OCI-LY1 (cell line): Measurements from ENCODE around the gene MCTP1.

Experiments used
- H2AFZ ChIP-seq: fragments of 200-600 bp; sonication (generic), shearing (Covaris generic); 2 replicates; pipeline ENCODE4 v1.6.0; 2014; ENCODE audit warnings: antibody characterized with exemption, mild to moderate bottlenecking, low read length
- H3F3A ChIP-seq: fragments of 200-600 bp; sonication (generic), shearing (Covaris generic); 2 replicates; pipeline ENCODE4 v1.6.0; 2014; ENCODE audit warnings: mild to moderate bottlenecking, antibody characterized with exemption, low read length, moderate library complexity; ENCODE audit not compliant: insufficient read depth
- H3K27ac ChIP-seq: fragments of 200-600 bp; sonication (generic); 2 replicates; pipeline ENCODE4 v1.5.1; 2014; ENCODE audit warnings: low read length, mixed run types, mild to moderate bottlenecking, low read depth; ENCODE audit not compliant: poor library complexity, severe bottlenecking
- H3K27me3 ChIP-seq: fragments of 200-600 bp; sonication (generic); 2 replicates; pipeline ENCODE4 v1.6.0; 2014; ENCODE audit warnings: antibody characterized with exemption, mild to moderate bottlenecking, low read length, moderate library complexity; ENCODE audit not compliant: insufficient read depth
- H3K36me3 ChIP-seq: fragments of 200-600 bp; sonication (generic); 2 replicates; pipeline ENCODE4 v1.6.1; 2014; ENCODE audit warnings: mild to moderate bottlenecking, antibody characterized with exemption, low read length, moderate library complexity, mixed read lengths; ENCODE audit not compliant: insufficient read depth
- H3K4me1 ChIP-seq: fragments of 200-600 bp; sonication (generic); 2 replicates; pipeline ENCODE4 v1.5.1; 2014; ENCODE audit warnings: mild to moderate bottlenecking, low read length, moderate library complexity; ENCODE audit not compliant: insufficient read depth, severe bottlenecking
- H3K4me2 ChIP-seq: fragments of 200-600 bp; sonication (generic), shearing (Covaris generic); 2 replicates; pipeline ENCODE4 v1.6.1; 2014; ENCODE audit warnings: low read length
- H3K4me3 ChIP-seq: fragments of 200-600 bp; sonication (generic); 2 replicates; pipeline ENCODE4 v1.5.1; 2014; ENCODE audit warnings: low read length, low read depth, mild to moderate bottlenecking, mixed read lengths; ENCODE audit not compliant: poor library complexity, severe bottlenecking
- H3K79me2 ChIP-seq: fragments of 200-600 bp; shearing (Covaris generic); 2 replicates; pipeline ENCODE4 v1.6.1; 2016; ENCODE audit warnings: mixed run types, low read length, mixed read lengths; ENCODE audit not compliant: insufficient read depth
- H3K9ac ChIP-seq: fragments of 200-600 bp; sonication (generic), shearing (Covaris generic); 2 replicates; pipeline ENCODE4 v1.6.1; 2014; ENCODE audit warnings: mild to moderate bottlenecking, low read length, mixed read lengths
- H3K9me2 ChIP-seq: fragments of 200-600 bp; sonication (generic), shearing (Covaris generic); 2 replicates; pipeline ENCODE4 v1.6.1; 2014; ENCODE audit warnings: low read depth, mild to moderate bottlenecking, low read length, mixed read lengths
- H3K9me3 ChIP-seq: fragments of 200-600 bp; shearing (Covaris generic); 2 replicates; pipeline ENCODE4 v1.6.1; 2014; ENCODE audit warnings: low read length, mixed read lengths
- H4K20me1 ChIP-seq: fragments of 200-600 bp; sonication (generic), shearing (Covaris generic); 2 replicates; pipeline ENCODE4 v1.6.0; 2016; ENCODE audit warnings: mild to moderate bottlenecking, low read length; ENCODE audit not compliant: insufficient read depth
- EZH2 ChIP-seq: fragments of 200-600 bp; sonication (generic), shearing (Covaris generic); IDR thresholded peaks from 2 replicates; pipeline ENCODE4 v1.8.0; 2017; ENCODE audit warnings: borderline replicate concordance, mixed run types, mild to moderate bottlenecking, antibody characterized with exemption, low read length, moderate library complexity, mixed read lengths
- TF ChIP-seq, protein P1 (sequence below): fragments of 200-600 bp; sonication (generic), shearing (Covaris generic); IDR thresholded peaks from 2 replicates; pipeline ENCODE4 v1.5.1; 2017; ENCODE audit warnings: mild to moderate bottlenecking, antibody characterized with exemption, low read length, moderate library complexity, mixed read lengths

MCTP1 gene

GRCh38 chr5:94694671-94695070 lies 590.2 kb downstream of the MCTP1 start:
- Histone ChIP-seq H3K27ac (no peak overlapping the region), H3K4me1 (peaks cover 11% of the 10 kb centered on the region), H3F3A (no peaks in the 10 kb centered on the region), H3K4me2 (no peak overlapping the region), H3K9me3 (no peaks in the 10 kb centered on the region), H3K79me2 (no peaks in the 10 kb centered on the region), H3K9me2 (no peaks in the 10 kb centered on the region), H3K36me3 (peaks cover 38% of the 10 kb centered on the region; the same call in 1 of the 2 replicates), H4K20me1 (no peaks in the 10 kb centered on the region), H3K9ac (no peak overlapping the region), H2AFZ (no peak overlapping the region), H3K27me3 (no peaks in the 10 kb centered on the region), H3K4me3 (no peak overlapping the region)
- TF ChIP-seq, protein P1, sequence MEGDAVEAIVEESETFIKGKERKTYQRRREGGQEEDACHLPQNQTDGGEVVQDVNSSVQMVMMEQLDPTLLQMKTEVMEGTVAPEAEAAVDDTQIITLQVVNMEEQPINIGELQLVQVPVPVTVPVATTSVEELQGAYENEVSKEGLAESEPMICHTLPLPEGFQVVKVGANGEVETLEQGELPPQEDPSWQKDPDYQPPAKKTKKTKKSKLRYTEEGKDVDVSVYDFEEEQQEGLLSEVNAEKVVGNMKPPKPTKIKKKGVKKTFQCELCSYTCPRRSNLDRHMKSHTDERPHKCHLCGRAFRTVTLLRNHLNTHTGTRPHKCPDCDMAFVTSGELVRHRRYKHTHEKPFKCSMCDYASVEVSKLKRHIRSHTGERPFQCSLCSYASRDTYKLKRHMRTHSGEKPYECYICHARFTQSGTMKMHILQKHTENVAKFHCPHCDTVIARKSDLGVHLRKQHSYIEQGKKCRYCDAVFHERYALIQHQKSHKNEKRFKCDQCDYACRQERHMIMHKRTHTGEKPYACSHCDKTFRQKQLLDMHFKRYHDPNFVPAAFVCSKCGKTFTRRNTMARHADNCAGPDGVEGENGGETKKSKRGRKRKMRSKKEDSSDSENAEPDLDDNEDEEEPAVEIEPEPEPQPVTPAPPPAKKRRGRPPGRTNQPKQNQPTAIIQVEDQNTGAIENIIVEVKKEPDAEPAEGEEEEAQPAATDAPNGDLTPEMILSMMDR, result no peak
- no peak for TF ChIP-seq EZH2

DNA sequence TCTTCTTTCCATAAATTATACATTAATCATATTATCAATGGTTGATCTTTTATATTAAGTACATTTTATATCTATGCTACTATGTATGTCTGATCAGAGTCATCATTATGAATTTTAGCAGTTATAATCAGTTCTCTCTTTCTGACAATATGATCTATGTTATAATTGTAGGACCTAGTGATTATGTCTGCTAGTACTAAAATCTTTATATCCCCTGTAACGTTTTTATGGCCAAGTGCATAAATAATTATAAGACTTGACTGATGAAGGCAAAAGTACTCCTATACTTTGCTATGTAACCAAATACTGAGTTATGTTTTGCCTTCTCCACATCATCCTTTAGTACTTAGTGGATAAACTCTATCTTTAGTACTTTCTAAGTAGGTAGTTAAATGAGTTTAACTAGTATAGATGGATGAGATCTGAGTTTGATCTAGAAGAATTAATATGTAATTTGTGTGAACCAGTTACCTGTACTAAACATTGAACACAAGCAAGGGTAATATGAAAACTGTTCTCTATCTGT lies 591.0 kb downstream of the MCTP1 start:
- H3K36me3 ChIP-seq, result peaks cover 41% of the 10 kb centered on the region; the same call in 1 of the 2 replicates
- H3K9me3 ChIP-seq, result no peaks in the 10 kb centered on the region
- no peak overlapping the region for H2AFZ ChIP-seq
- no peaks in the 10 kb centered on the region for H3K9me2 ChIP-seq
- H3K4me2 ChIP-seq, result no peak overlapping the region
- no peak overlapping the region for H3K27ac ChIP-seq
- peaks cover 11% of the 10 kb centered on the region for H3K4me1 ChIP-seq
- H3K79me2 ChIP-seq, result no peaks in the 10 kb centered on the region
- TF ChIP-seq EZH2, result no peak
- TF ChIP-seq, protein P1, result no peak
- no peaks in the 10 kb centered on the region for H3K27me3 ChIP-seq
- H3K9ac ChIP-seq, result no peak overlapping the region
- H3F3A ChIP-seq, result no peaks in the 10 kb centered on the region
- H4K20me1 ChIP-seq, result no peaks in the 10 kb centered on the region
- no peak overlapping the region for H3K4me3 ChIP-seq

GRCh38 chr5:94693043-94693822 lies 591.7 kb downstream of the MCTP1 start:
- H3K9ac ChIP-seq, result no peak overlapping the region
- H3K4me3 ChIP-seq, result no peak overlapping the region
- H3K9me3 ChIP-seq, result no peaks in the 10 kb centered on the region
- no peaks in the 10 kb centered on the region for H4K20me1 ChIP-seq
- H3K27ac ChIP-seq, result no peak overlapping the region
- H3K4me2 ChIP-seq, result no peak overlapping the region
- peaks cover 41% of the 10 kb centered on the region; the same call in 1 of the 2 replicates for H3K36me3 ChIP-seq
- H3F3A ChIP-seq, result no peaks in the 10 kb centered on the region
- no peaks in the 10 kb centered on the region for H3K9me2 ChIP-seq
- H3K27me3 ChIP-seq, result no peaks in the 10 kb centered on the region
- no peak overlapping the region for H2AFZ ChIP-seq
- H3K4me1 ChIP-seq, result peaks cover 11% of the 10 kb centered on the region
- H3K79me2 ChIP-seq, result no peaks in the 10 kb centered on the region
- TF ChIP-seq, protein P1, result peak; percentile 51
- no peak for TF ChIP-seq EZH2
